HepG2 (cell line): ENCODE measurements around the gene SHPK. TPM values are rescaled to one million over a fixed set of nuclear protein-coding genes. Genes with fewer than 3 reads are reported as not detected.

ENCODE experiments used
- ASH2L ChIP-seq: fragments of 300-600, 200-600 bp; sonication (generic); IDR thresholded peaks from 2 replicates; pipeline ENCODE4 v1.7.0; 2017; ENCODE audit warnings: low read depth, mild to moderate bottlenecking, moderate library complexity, mixed read lengths, low read length; ENCODE audit not compliant: insufficient read length
- KDM2A ChIP-seq: sonication (generic); formaldehyde crosslinking; IDR thresholded peaks from 2 replicates; pipeline ENCODE4 v1.4.0; 2020; ENCODE audit warnings: low read depth, missing genetic modification reagents, borderline replicate concordance
- KDM4B ChIP-seq: sonication (generic); formaldehyde crosslinking; IDR thresholded peaks from 2 replicates; pipeline ENCODE4 v1.4.0; 2020; ENCODE audit warnings: missing genetic modification reagents
- SOX6 ChIP-seq, 2 experiments: fragments of 450-650 bp in 1 of 2; sonication (generic) in 1 of 2; formaldehyde crosslinking in 1 of 2; IDR thresholded peaks; 2 replicates each; pipeline versions ENCODE4 v1.4.0 to v1.6.1; 2017 to 2020; ENCODE audit warnings: antibody characterized with exemption in 1 of 2, mild to moderate bottlenecking in 1 of 2, missing genetic modification reagents in 1 of 2
- SP2 ChIP-seq: sonication (generic); formaldehyde crosslinking; IDR thresholded peaks from 2 replicates; pipeline ENCODE4 v1.5.1; 2020; ENCODE audit warnings: mild to moderate bottlenecking, missing genetic modification reagents
- STAG1 ChIP-seq: sonication (generic); formaldehyde crosslinking; IDR thresholded peaks from 2 replicates; pipeline ENCODE4 v1.4.0; 2020; ENCODE audit warnings: missing genetic modification reagents
- YY1 ChIP-seq: IDR thresholded peaks from 2 replicates; pipeline ENCODE4 v1.6.1; 2011; ENCODE audit warnings: low read length, low read depth, moderate library complexity, mild to moderate bottlenecking; ENCODE audit not compliant: insufficient read depth, insufficient replicate concordance
- ZBTB8A ChIP-seq: sonication (generic); formaldehyde crosslinking; IDR thresholded peaks from 2 replicates; pipeline ENCODE4 v1.4.0; 2020; ENCODE audit warnings: mild to moderate bottlenecking, low read depth, missing genetic modification reagents, borderline replicate concordance
- ZNF207 ChIP-seq: fragments of 450-650 bp; IDR thresholded peaks from 2 replicates; pipeline ENCODE4 v1.6.1; 2016; ENCODE audit warnings: antibody characterized with exemption, borderline replicate concordance
- ZNF274 ChIP-seq: sonication (generic); formaldehyde crosslinking; IDR thresholded peaks from 2 replicates; pipeline ENCODE4 v1.5.1; 2020; ENCODE audit warnings: mild to moderate bottlenecking, missing genetic modification reagents
- ZNF468 ChIP-seq: sonication (generic); formaldehyde crosslinking; IDR thresholded peaks from 2 replicates; pipeline ENCODE4 v1.8.0; 2022; ENCODE audit warnings: mild to moderate bottlenecking, moderate library complexity, missing genetic modification reagents
- ZNF747 ChIP-seq: sonication (generic); formaldehyde crosslinking; IDR thresholded peaks from 2 replicates; pipeline ENCODE4 v1.8.1; 2023; ENCODE audit warnings: missing genetic modification reagents, mild to moderate bottlenecking, borderline replicate concordance
- polyA plus RNA-seq, 8 experiments: library from polyadenylated mRNA; depleted of rRNA in 3 of 8; stranded (reverse) in 7 of 8; unstranded in 1 of 8; fragments of >200 nt; fragmentation: Illumina TruSeq in 4 of 8; extraction: Trizol in 4 of 8; gene quantifications; 2 replicates each; pipeline versions ENCODE4 v1.2.1 to v1.2.3, GENCODE V29; 2011 to 2016; ENCODE audit warnings: low read depth in 4 of 8, missing spikeins in 1 of 8, mixed read lengths in 1 of 8; ENCODE audit not compliant: insufficient read depth in 1 of 8
- total RNA-seq, 5 experiments: library from RNA; depleted of rRNA; stranded (reverse); fragments of >200 nt; fragmentation: Illumina TruSeq; extraction: Trizol; gene quantifications; 2 replicates each; pipeline ENCODE4 v1.2.3, GENCODE V29; 2016; ENCODE audit warnings: low read depth in 1 of 5
- TF ChIP-seq, protein P1 (sequence below): sonication (generic); formaldehyde crosslinking; IDR thresholded peaks from 2 replicates; pipeline ENCODE4 v1.8.0; 2022; ENCODE audit warnings: missing genetic modification reagents, mild to moderate bottlenecking, inconsistent platforms, borderline replicate concordance
- TF ChIP-seq, protein P2 (sequence below): sonication (generic); formaldehyde crosslinking; IDR thresholded peaks from 2 replicates; pipeline ENCODE4 v1.9.0; 2021; ENCODE audit warnings: missing genetic modification reagents, borderline replicate concordance
- TF ChIP-seq, protein P3 (sequence below): IDR thresholded peaks from 2 replicates; pipeline ENCODE4 v1.6.1; 2016; ENCODE audit warnings: control low read depth
- TF ChIP-seq, protein P4 (sequence below): sonication (generic); formaldehyde crosslinking; IDR thresholded peaks from 2 replicates; pipeline ENCODE4 v1.4.0; 2020; ENCODE audit warnings: low read depth, missing genetic modification reagents
- TF ChIP-seq, protein P5 (sequence below): sonication (generic); formaldehyde crosslinking; IDR thresholded peaks from 2 replicates; pipeline ENCODE4 v1.4.0; 2020; ENCODE audit warnings: missing genetic modification reagents, mild to moderate bottlenecking, borderline replicate concordance

SHPK gene
- total and polyA plus RNA-seq, 2 of the 13 experiments (the other 11 are each of a cell fraction or from before 2014, with no cell fraction given) = 16.2 to 30.9 TPM

DNA sequence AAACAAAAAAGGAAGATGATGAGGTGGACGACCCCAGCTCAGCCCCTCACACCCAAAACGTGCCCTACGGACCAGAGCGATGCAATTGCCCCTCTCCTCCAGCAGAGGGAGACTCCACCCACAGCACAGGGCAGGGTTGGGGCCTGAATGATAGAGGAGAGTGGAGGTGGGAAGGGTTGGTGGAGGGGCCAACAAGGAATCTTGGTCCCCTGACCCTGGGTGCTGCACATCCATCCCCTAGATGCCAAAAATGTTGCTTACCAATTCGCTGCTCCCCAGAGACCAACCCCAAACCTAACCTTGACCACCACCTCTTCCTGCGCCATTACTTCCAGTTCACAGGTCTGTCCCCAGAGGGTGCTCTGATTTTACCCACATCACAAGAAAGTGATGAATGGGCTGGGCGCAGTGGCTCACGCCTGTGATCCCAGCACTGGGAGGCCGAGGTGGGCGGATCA lies 47.0 kb upstream of the SHPK start (continued):
- TF ChIP-seq SP2 (CRISPR knock-in tag) = no peak
- TF ChIP-seq, protein P1, sequence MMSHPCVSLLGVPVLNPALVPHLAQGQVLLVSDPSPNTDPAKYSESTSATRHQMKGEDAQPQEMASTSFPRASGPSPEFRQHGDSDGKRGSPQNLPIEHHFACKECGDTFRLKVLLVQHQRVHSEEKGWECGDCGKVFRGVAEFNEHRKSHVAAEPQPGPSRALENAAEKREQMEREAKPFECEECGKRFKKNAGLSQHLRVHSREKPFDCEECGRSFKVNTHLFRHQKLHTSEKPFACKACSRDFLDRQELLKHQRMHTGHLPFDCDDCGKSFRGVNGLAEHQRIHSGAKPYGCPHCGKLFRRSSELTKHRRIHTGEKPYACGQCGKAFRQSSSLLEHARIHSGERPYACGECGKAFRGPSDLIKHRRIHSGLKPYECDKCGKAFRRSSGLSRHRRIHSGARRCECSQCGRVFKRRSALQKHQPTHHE = no peak
- TF ChIP-seq, protein P2, sequence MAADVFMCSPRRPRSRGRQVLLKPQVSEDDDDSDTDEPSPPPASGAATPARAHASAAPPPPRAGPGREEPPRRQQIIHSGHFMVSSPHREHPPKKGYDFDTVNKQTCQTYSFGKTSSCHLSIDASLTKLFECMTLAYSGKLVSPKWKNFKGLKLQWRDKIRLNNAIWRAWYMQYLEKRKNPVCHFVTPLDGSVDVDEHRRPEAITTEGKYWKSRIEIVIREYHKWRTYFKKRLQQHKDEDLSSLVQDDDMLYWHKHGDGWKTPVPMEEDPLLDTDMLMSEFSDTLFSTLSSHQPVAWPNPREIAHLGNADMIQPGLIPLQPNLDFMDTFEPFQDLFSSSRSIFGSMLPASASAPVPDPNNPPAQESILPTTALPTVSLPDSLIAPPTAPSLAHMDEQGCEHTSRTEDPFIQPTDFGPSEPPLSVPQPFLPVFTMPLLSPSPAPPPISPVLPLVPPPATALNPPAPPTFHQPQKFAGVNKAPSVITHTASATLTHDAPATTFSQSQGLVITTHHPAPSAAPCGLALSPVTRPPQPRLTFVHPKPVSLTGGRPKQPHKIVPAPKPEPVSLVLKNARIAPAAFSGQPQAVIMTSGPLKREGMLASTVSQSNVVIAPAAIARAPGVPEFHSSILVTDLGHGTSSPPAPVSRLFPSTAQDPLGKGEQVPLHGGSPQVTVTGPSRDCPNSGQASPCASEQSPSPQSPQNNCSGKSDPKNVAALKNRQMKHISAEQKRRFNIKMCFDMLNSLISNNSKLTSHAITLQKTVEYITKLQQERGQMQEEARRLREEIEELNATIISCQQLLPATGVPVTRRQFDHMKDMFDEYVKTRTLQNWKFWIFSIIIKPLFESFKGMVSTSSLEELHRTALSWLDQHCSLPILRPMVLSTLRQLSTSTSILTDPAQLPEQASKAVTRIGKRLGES (CRISPR knock-in tag) = no peak
- TF ChIP-seq SOX6 (IDR thresholded peaks at IDR 0.05) = no peak
- no peak for TF ChIP-seq SOX6 (CRISPR knock-in tag; IDR thresholded peaks at IDR 0.05)
- no peak for TF ChIP-seq KDM4B (CRISPR knock-in tag)
- TF ChIP-seq, protein P3, sequence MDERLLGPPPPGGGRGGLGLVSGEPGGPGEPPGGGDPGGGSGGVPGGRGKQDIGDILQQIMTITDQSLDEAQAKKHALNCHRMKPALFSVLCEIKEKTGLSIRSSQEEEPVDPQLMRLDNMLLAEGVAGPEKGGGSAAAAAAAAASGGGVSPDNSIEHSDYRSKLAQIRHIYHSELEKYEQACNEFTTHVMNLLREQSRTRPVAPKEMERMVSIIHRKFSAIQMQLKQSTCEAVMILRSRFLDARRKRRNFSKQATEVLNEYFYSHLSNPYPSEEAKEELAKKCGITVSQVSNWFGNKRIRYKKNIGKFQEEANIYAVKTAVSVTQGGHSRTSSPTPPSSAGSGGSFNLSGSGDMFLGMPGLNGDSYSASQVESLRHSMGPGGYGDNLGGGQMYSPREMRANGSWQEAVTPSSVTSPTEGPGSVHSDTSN (CRISPR knock-in tag) = no peak
- peak; percentile 57 for TF ChIP-seq STAG1 (CRISPR knock-in tag)
- TF ChIP-seq, protein P4, sequence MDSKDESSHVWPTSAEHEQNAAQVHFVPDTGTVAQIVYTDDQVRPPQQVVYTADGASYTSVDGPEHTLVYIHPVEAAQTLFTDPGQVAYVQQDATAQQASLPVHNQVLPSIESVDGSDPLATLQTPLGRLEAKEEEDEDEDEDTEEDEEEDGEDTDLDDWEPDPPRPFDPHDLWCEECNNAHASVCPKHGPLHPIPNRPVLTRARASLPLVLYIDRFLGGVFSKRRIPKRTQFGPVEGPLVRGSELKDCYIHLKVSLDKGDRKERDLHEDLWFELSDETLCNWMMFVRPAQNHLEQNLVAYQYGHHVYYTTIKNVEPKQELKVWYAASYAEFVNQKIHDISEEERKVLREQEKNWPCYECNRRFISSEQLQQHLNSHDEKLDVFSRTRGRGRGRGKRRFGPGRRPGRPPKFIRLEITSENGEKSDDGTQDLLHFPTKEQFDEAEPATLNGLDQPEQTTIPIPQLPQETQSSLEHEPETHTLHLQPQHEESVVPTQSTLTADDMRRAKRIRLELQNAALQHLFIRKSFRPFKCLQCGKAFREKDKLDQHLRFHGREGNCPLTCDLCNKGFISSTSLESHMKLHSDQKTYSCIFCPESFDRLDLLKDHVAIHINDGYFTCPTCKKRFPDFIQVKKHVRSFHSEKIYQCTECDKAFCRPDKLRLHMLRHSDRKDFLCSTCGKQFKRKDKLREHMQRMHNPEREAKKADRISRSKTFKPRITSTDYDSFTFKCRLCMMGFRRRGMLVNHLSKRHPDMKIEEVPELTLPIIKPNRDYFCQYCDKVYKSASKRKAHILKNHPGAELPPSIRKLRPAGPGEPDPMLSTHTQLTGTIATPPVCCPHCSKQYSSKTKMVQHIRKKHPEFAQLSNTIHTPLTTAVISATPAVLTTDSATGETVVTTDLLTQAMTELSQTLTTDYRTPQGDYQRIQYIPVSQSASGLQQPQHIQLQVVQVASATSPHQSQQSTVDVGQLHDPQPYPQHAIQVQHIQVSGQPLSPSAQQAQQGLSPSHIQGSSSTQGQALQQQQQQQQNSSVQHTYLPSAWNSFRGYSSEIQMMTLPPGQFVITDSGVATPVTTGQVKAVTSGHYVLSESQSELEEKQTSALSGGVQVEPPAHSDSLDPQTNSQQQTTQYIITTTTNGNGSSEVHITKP (CRISPR knock-in tag) = no peak
- TF ChIP-seq ZNF468 (CRISPR knock-in tag) = no peak
- no peak for TF ChIP-seq ASH2L
- no peak for TF ChIP-seq ZBTB8A (CRISPR knock-in tag)
- TF ChIP-seq, protein P5, sequence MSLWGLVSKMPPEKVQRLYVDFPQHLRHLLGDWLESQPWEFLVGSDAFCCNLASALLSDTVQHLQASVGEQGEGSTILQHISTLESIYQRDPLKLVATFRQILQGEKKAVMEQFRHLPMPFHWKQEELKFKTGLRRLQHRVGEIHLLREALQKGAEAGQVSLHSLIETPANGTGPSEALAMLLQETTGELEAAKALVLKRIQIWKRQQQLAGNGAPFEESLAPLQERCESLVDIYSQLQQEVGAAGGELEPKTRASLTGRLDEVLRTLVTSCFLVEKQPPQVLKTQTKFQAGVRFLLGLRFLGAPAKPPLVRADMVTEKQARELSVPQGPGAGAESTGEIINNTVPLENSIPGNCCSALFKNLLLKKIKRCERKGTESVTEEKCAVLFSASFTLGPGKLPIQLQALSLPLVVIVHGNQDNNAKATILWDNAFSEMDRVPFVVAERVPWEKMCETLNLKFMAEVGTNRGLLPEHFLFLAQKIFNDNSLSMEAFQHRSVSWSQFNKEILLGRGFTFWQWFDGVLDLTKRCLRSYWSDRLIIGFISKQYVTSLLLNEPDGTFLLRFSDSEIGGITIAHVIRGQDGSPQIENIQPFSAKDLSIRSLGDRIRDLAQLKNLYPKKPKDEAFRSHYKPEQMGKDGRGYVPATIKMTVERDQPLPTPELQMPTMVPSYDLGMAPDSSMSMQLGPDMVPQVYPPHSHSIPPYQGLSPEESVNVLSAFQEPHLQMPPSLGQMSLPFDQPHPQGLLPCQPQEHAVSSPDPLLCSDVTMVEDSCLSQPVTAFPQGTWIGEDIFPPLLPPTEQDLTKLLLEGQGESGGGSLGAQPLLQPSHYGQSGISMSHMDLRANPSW (CRISPR knock-in tag) = no peak
- no peak for TF ChIP-seq ZNF274 (CRISPR knock-in tag)
- no peak for TF ChIP-seq YY1
- no peak for TF ChIP-seq ZNF207
- peak; percentile 34; the same call in 1 of the 2 replicates for TF ChIP-seq KDM2A
- TF ChIP-seq ZNF747 (CRISPR knock-in tag) = no peak
